Lower leg skin (tissue), 3 donors: Measurements from ENCODE around the gene ARL11.

Source experiments
- POLR2A ChIP-seq, 2 donors: fragments of 450-650 bp; IDR thresholded peaks; one replicate each; pipeline ENCODE4 v1.6.1; 2016 to 2017; ENCODE audit warnings: antibody characterized with exemption in 2 of 2, mild to moderate bottlenecking in 1 of 2, moderate library complexity in 1 of 2
- TF ChIP-seq, protein P1 (sequence below), 3 donors: fragments of 450-650 bp; IDR thresholded peaks; one replicate each; pipeline ENCODE4 v1.5.1; 2016; ENCODE audit warnings: antibody characterized with exemption in 3 of 3, mild to moderate bottlenecking in 3 of 3, moderate library complexity in 2 of 3

GRCh38 chr13:49606747-49607648 lies 21.3 kb upstream of the ARL11 start:
- TF ChIP-seq, protein P1, sequence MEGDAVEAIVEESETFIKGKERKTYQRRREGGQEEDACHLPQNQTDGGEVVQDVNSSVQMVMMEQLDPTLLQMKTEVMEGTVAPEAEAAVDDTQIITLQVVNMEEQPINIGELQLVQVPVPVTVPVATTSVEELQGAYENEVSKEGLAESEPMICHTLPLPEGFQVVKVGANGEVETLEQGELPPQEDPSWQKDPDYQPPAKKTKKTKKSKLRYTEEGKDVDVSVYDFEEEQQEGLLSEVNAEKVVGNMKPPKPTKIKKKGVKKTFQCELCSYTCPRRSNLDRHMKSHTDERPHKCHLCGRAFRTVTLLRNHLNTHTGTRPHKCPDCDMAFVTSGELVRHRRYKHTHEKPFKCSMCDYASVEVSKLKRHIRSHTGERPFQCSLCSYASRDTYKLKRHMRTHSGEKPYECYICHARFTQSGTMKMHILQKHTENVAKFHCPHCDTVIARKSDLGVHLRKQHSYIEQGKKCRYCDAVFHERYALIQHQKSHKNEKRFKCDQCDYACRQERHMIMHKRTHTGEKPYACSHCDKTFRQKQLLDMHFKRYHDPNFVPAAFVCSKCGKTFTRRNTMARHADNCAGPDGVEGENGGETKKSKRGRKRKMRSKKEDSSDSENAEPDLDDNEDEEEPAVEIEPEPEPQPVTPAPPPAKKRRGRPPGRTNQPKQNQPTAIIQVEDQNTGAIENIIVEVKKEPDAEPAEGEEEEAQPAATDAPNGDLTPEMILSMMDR (IDR thresholded peaks at IDR 0.05): peak in 1 of 3 donors; percentile 77
- no peak for TF ChIP-seq POLR2A (IDR thresholded peaks at IDR 0.05)
